ENCODE results near the gene ALG12. TPM values are rescaled to one million over a fixed set of nuclear protein-coding genes. Genes with fewer than 3 reads are reported as not detected.

ALG12 gene
- total RNA-seq, 1 donor from 2014 or later = 23.2 TPM

DNA sequence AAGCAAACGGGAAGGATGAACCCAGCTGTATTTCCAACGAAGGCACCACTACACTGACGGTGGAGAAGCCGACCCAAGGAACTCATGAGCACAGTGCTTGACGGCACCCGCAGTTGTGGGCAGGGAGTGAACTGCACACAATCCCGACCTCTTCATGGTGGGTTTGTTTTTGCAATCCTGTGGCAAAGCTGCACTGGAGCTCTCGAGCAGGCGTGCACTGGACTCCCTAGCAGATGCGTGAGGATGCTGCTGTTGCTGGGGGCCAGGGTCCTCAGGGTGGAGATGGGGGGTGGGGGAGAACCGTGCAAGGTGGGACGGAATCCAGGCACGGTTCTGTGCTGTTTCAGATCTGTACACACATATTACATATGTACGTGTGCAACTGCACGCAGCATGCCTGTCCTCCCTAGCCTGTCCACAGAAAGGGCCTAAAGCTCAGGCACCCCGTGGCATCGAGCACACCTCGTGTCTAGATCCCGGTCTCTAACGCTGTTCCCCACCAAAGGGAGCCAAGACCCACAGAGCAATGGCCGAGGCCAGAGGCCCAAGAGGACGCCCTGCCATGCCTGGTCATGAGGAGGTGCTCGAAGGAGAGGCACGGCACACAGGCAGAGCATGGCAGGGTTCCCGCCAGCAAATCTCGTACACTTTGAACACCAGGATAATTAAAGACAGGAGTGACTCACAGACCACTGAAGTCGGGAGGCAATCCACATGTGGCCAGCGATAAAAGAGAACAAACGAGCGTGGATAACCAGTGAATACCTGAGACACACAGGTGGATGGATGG lies 17.6 kb downstream of the ALG12 start:
- H3K9me3 Mint-ChIP-seq (ENCODE audit: unreplicated experiment) = no peaks in the 10 kb centered on the region
- TF ChIP-seq, protein P1, sequence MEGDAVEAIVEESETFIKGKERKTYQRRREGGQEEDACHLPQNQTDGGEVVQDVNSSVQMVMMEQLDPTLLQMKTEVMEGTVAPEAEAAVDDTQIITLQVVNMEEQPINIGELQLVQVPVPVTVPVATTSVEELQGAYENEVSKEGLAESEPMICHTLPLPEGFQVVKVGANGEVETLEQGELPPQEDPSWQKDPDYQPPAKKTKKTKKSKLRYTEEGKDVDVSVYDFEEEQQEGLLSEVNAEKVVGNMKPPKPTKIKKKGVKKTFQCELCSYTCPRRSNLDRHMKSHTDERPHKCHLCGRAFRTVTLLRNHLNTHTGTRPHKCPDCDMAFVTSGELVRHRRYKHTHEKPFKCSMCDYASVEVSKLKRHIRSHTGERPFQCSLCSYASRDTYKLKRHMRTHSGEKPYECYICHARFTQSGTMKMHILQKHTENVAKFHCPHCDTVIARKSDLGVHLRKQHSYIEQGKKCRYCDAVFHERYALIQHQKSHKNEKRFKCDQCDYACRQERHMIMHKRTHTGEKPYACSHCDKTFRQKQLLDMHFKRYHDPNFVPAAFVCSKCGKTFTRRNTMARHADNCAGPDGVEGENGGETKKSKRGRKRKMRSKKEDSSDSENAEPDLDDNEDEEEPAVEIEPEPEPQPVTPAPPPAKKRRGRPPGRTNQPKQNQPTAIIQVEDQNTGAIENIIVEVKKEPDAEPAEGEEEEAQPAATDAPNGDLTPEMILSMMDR (IDR thresholded peaks at IDR 0.05; ENCODE audit: unreplicated experiment) = no peak
- H3K4me1 Mint-ChIP-seq (ENCODE audit: unreplicated experiment) = no peaks in the 10 kb centered on the region
- H3K4me3 Mint-ChIP-seq (ENCODE audit: unreplicated experiment) = peak overlapping the region; percentile 85
- H3K36me3 Mint-ChIP-seq (ENCODE audit: low read depth, unreplicated experiment) = peaks cover 28% of the 10 kb centered on the region
- no peak for DNase-seq (ENCODE audit: low spot score)
- peaks cover 12% of the 10 kb centered on the region for H3K27me3 Mint-ChIP-seq (ENCODE audit: unreplicated experiment)
- H3K27ac Mint-ChIP-seq (ENCODE audit: unreplicated experiment) = peak overlapping the region; percentile 70

DNA sequence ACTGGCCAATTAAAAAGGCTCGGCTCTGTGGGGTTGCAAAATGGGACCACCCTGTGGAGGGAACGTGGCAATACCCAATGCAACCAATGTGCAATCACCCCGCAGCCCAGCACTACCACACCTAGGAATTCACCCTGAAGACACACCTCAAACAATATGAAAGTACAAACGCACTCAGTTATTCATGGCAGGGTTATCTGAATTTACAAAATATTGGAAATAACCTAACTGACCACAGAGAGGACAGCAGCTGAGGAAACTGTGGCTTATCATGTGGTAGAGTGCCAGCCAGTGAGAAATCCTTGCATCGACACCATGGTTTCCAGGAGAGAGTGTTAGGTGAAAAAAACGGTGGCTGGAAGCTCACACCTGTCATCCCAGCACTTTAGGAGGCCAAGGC lies 18.7 kb downstream of the ALG12 start:
- TF ChIP-seq, protein P1 (IDR thresholded peaks at IDR 0.05; ENCODE audit: unreplicated experiment) = no peak
- Mint-ChIP-seq H3K4me1 (ENCODE audit: unreplicated experiment) (no peaks in the 10 kb centered on the region), H3K27ac (ENCODE audit: unreplicated experiment) (no peak overlapping the region), H3K36me3 (ENCODE audit: low read depth, unreplicated experiment) (peaks cover 24% of the 10 kb centered on the region), H3K9me3 (ENCODE audit: unreplicated experiment) (no peaks in the 10 kb centered on the region), H3K27me3 (ENCODE audit: unreplicated experiment) (peaks cover 12% of the 10 kb centered on the region), H3K4me3 (ENCODE audit: unreplicated experiment) (no peak overlapping the region)
- DNase-seq (ENCODE audit: low spot score) = no peak

DNA sequence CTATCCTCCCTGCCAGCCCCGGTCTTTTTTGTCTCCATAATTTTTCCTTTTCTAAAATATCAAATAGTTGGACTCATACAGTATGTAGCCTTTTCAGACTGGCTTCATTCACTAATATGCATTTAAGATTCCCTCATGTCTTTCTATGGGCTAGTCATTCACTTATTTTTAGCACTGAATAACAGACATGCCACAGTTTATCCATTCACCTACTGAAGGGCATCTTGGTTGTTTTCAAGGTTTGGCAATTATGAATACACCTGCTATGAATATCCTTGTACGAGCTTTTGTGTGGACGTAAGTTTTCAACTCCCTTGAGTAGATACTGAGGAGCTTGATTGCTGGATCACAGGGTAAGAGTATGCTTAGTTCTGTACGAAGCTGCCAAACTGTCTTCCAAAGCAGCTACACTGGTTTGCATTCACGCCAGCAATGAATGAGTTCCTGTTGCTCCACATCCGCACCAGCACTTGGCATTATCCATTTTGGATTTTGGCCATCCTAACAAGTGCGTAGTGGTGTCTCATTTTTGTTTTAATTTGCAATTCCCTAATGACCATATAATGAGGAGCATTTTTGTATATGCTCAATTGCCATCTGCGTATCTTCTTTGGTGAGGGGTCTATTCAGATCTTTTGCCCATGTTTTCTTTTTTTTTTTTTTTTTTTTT lies 21.1 kb downstream of the ALG12 start:
- Mint-ChIP-seq H3K4me3 (ENCODE audit: unreplicated experiment) (no peak overlapping the region), H3K27me3 (ENCODE audit: unreplicated experiment) (peaks cover 16% of the 10 kb centered on the region), H3K36me3 (ENCODE audit: low read depth, unreplicated experiment) (peaks cover 37% of the 10 kb centered on the region), H3K9me3 (ENCODE audit: unreplicated experiment) (no peaks in the 10 kb centered on the region), H3K4me1 (ENCODE audit: unreplicated experiment) (no peaks in the 10 kb centered on the region), H3K27ac (ENCODE audit: unreplicated experiment) (no peak overlapping the region)
- no peak for DNase-seq (ENCODE audit: low spot score)
- TF ChIP-seq, protein P1 (IDR thresholded peaks at IDR 0.05; ENCODE audit: unreplicated experiment) = no peak

DNA sequence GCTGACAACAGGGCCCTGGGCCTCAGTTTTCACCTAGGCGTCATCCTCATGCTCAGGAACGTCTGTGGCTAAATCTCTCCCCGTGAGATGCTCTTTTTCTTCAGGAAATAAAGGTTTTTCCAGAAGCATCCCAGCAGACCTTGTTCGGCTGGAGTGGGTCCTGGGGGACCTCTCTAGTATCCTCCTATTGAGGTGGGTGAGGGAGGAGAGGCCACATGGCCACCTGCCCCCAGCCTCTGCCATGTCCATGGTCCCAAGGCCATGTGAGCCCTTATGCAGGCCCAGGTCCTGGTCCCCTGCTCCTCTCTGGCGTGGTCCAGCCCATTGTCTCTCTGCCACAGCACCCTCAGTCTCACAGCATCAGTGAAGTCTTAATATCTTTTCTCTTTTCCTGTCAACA lies 22.0 kb downstream of the ALG12 start:
- peaks cover 38% of the 10 kb centered on the region for H3K36me3 Mint-ChIP-seq (ENCODE audit: low read depth, unreplicated experiment)
- peaks cover 12% of the 10 kb centered on the region for H3K27me3 Mint-ChIP-seq (ENCODE audit: unreplicated experiment)
- H3K9me3 Mint-ChIP-seq (ENCODE audit: unreplicated experiment) = no peaks in the 10 kb centered on the region
- TF ChIP-seq, protein P1 (IDR thresholded peaks at IDR 0.05; ENCODE audit: unreplicated experiment) = no peak
- H3K4me1 Mint-ChIP-seq (ENCODE audit: unreplicated experiment) = no peaks in the 10 kb centered on the region
- H3K4me3 Mint-ChIP-seq (ENCODE audit: unreplicated experiment) = no peak overlapping the region
- no peak for DNase-seq (ENCODE audit: low spot score)
- no peak overlapping the region for H3K27ac Mint-ChIP-seq (ENCODE audit: unreplicated experiment)
